Aorta (tissue), 5 donors: ENCODE data around the gene TNRC6C. TPM values are rescaled to one million over a fixed set of nuclear protein-coding genes. Genes with fewer than 3 reads are reported as not detected.

ENCODE experiments used
- ATAC-seq: fragments of 200-7000 bp; cut with Tn5 transposase; one replicate; pipeline ENCODE4 v1.9.1; 2022; ENCODE audit warnings: moderate library complexity; ENCODE audit not compliant: low FRiP score
- DNase-seq, 2 donors: peaks; one replicate each; pipeline ENCODE4 v3.0.0-alpha.2; 2020
- H3K27ac ChIP-seq, 2 donors: one replicate each; pipeline ENCODE4 v1.5.1; 2013; ENCODE audit warnings: low read length in 2 of 2, mild to moderate bottlenecking in 2 of 2, moderate library complexity in 2 of 2, control low read depth in 1 of 2, inconsistent platforms in 1 of 2, low read depth in 1 of 2
- H3K27me3 ChIP-seq, 2 donors: one replicate each; pipeline ENCODE4 v1.6.1; 2013; ENCODE audit warnings: control low read depth in 1 of 2, low read length in 1 of 2, mild to moderate bottlenecking in 1 of 2, moderate library complexity in 1 of 2; ENCODE audit not compliant: insufficient read depth in 2 of 2, control insufficient read depth in 1 of 2
- H3K36me3 ChIP-seq, 2 donors: one replicate each; pipeline ENCODE4 v1.6.1; 2013; ENCODE audit warnings: control low read depth in 1 of 2, low read length in 1 of 2, mild to moderate bottlenecking in 1 of 2; ENCODE audit not compliant: insufficient read depth in 2 of 2, control insufficient read depth in 1 of 2
- H3K4me1 ChIP-seq, 2 donors: one replicate each; pipeline ENCODE4 v1.6.1; 2013; ENCODE audit warnings: low read length in 2 of 2, control low read depth in 1 of 2, mild to moderate bottlenecking in 1 of 2, moderate library complexity in 1 of 2; ENCODE audit not compliant: insufficient read depth in 2 of 2, control insufficient read depth in 1 of 2
- H3K4me3 ChIP-seq, 2 donors: one replicate each; pipeline ENCODE4 v1.5.1; 2013; ENCODE audit warnings: low read length in 2 of 2, control low read depth in 1 of 2, mild to moderate bottlenecking in 1 of 2
- H3K9me3 ChIP-seq: one replicate; pipeline ENCODE4 v1.6.1; 2013; ENCODE audit warnings: mild to moderate bottlenecking, low read length; ENCODE audit not compliant: control insufficient read depth
- WGBS, 2 donors: extraction: QIAGEN DNeasy Blood & Tissue Kit; methylation state at CpG; one replicate each; pipeline ENCODE4 v1.1.7; 2013; 5-methylcytosine and 5-hydroxymethylcytosine counted together
- intact Hi-C, 2 donors: fragments of 100-400 bp; cut with DNase I; formaldehyde crosslinking; loops; one replicate each; pipeline versions ENCODE4 v1.14.2 to v1.15.0; 2022
- polyA plus RNA-seq, 2 donors: library from polyadenylated mRNA; stranded (reverse); fragments of 200-250 nt; gene quantifications; one replicate each; pipeline ENCODE4 v1.2.3, GENCODE V29; 2013
- total RNA-seq, 2 donors: library from RNA; stranded (reverse); fragmentation: NEBNext Ultra II Directional; extraction: Animal tissue kit (Norgen Biotek cat#: 25700); gene quantifications; one replicate each; pipeline ENCODE4 v1.2.1, GENCODE V29; 2021
- donor health status: healthy with polysubstance abuse.
- donor health status: Bipolar disorder and iron deficiency.
- donor health status: DM: no; HTN: no; CAD: no.
- donor health status: DM: no; HTN: no; CAD: no.
- donor health status: DM: yes; HTN: yes; CAD: no.

TNRC6C gene
- total and polyA plus RNA-seq, 4 donors = 3.3 to 62.2 (median 28.6) TPM

- Histone ChIP-seq H3K36me3 (no peaks in the 10 kb centered on the region), H3K27me3 (no peaks in the 10 kb centered on the region), H3K27ac (no peak overlapping the region), H3K4me3 (no peak overlapping the region), H3K9me3 (no peaks in the 10 kb centered on the region), H3K4me1 (no peaks in the 10 kb centered on the region)
- intact Hi-C loops = no loop called here
- ATAC-seq (no peak), DNase-seq (peak in 1 of 2 donors; percentile 44)
- whole genome bisulfite sequencing, 2 donors = 92 to 93% methylated on average over 35 of the region's 35 CpGs
These were observed 162.7 kb downstream of the TNRC6C start for GRCh38 chr17:78120971-78121800.

GRCh38 chr17:78121801-78122215 is 163.3 kb downstream of the TNRC6C start:
- intact Hi-C loops = no loop called here
- H3K4me3 ChIP-seq = no peak overlapping the region

DNA sequence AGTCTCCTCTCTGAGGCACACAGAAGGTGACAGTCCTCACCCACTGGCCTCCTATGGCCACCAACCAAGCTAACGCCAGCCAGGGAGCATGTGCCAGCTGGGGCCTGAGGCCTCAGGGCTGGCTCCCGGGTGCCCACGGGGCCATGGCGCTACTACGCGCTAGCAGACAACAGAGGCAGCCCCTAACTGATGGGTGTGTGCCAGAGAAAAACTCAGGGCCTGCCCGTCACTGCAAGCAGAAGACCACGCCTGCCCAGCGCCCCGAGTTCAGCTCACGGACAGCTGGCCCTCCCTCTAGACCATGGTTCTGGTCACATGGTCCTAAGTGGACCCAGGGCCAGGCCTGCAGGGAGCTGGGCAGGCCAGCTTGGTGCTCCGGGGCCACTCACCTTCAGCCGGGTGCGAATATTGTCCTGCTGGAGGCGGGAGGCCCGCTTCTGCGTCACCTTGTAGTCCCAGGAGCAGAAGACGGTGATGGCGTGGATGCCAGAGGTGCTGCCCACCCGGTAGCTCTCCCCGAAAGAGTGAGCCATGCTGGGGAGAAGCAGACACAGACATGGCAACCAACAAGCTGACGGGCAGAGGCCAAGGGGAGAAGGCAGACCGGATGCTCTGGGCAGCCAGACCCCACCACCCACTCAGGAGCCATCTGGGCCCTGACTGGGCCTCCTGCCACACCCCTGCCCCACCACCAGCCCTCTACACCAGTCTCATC is 163.9 kb downstream of the TNRC6C start:
- Histone ChIP-seq H3K27me3 (no peaks in the 10 kb centered on the region), H3K4me1 (no peaks in the 10 kb centered on the region), H3K9me3 (no peaks in the 10 kb centered on the region), H3K4me3 (no peak overlapping the region), H3K27ac (no peak overlapping the region), H3K36me3 (no peaks in the 10 kb centered on the region)
- WGBS, 2 donors = 87 to 93% methylated on average over 23 of the region's 23 CpGs
- intact Hi-C loops = no loop called here
- no peak for ATAC-seq
- DNase-seq = peak in 1 of 2 donors; percentile 32

More at GRCh38 chr17:78121801-78122215, 163.3 kb downstream of the TNRC6C start:
- Histone ChIP-seq H3K4me1 (no peaks in the 10 kb centered on the region), H3K9me3 (no peaks in the 10 kb centered on the region), H3K27ac (no peak overlapping the region), H3K36me3 (no peaks in the 10 kb centered on the region), H3K27me3 (no peaks in the 10 kb centered on the region)
- WGBS, 2 donors = 81 to 89% methylated on average over 11 of the region's 11 CpGs
- peak in 1 of 2 donors; percentile 29 for DNase-seq
- ATAC-seq = no peak

DNA sequence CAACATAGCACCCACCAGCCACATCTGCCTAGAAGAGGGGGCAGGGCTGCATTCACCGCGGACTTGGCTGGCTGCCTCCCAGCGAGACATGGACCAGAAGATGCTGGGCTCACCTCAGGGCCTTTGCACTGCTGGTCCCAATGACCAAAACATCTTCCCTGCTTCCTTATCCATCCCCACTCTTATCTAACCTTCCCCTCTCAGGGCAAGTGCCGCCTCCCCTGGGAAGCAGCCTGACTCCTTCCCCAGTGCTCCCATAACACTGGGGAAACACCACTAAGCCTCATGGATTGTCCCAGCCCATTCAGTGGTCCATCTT is 164.4 kb downstream of the TNRC6C start:
- peak in 1 of 2 donors; percentile 44 for DNase-seq
- 94 to 98% methylated on average over 4 of the region's 4 CpGs for WGBS, 2 donors
- Histone ChIP-seq H3K27ac (no peak overlapping the region), H3K27me3 (no peaks in the 10 kb centered on the region), H3K4me1 (no peaks in the 10 kb centered on the region), H3K4me3 (no peak overlapping the region), H3K9me3 (no peaks in the 10 kb centered on the region), H3K36me3 (no peaks in the 10 kb centered on the region)
- intact Hi-C loops = no loop called here
- no peak for ATAC-seq

- H3K36me3 ChIP-seq = no peaks in the 10 kb centered on the region
- DNase-seq (peak in 1 of 2 donors; percentile 12), ATAC-seq (no peak)
- no peak overlapping the region for H3K4me3 ChIP-seq
- no peaks in the 10 kb centered on the region for H3K4me1 ChIP-seq
- 96 to 97% methylated on average over 5 of the region's 5 CpGs for WGBS, 2 donors
- H3K9me3 ChIP-seq = no peaks in the 10 kb centered on the region
- H3K27ac ChIP-seq = no peak overlapping the region
- intact Hi-C loops = no loop called here
- no peaks in the 10 kb centered on the region for H3K27me3 ChIP-seq
These were observed 164.9 kb downstream of the TNRC6C start for GRCh38 chr17:78123258-78123929.

- 93% methylated on average over 29 to 30 of the region's 30 CpGs for WGBS, 2 donors
- H3K27ac ChIP-seq = no peak overlapping the region
These were observed 165.8 kb downstream of the TNRC6C start for GRCh38 chr17:78124081-78124835.

GRCh38 chr17:78124836-78125137 is 166.3 kb downstream of the TNRC6C start:
- WGBS, 2 donors = 90 to 95% methylated on average over 10 to 12 of the region's 12 CpGs
- ATAC-seq (no peak), DNase-seq (no peak)
- Histone ChIP-seq H3K36me3 (no peaks in the 10 kb centered on the region), H3K27me3 (no peaks in the 10 kb centered on the region), H3K4me1 (no peaks in the 10 kb centered on the region), H3K9me3 (no peaks in the 10 kb centered on the region), H3K27ac (no peak overlapping the region), H3K4me3 (no peak overlapping the region)
- intact Hi-C loops = no loop called here

More at GRCh38 chr17:78124081-78124835, 165.8 kb downstream of the TNRC6C start:
- Histone ChIP-seq H3K36me3 (no peaks in the 10 kb centered on the region), H3K9me3 (no peaks in the 10 kb centered on the region), H3K4me3 (no peak overlapping the region), H3K4me1 (no peaks in the 10 kb centered on the region), H3K27me3 (no peaks in the 10 kb centered on the region)
- DNase-seq (peak in 1 of 2 donors; percentile 44), ATAC-seq (no peak)
- intact Hi-C loops = no loop called here

DNA sequence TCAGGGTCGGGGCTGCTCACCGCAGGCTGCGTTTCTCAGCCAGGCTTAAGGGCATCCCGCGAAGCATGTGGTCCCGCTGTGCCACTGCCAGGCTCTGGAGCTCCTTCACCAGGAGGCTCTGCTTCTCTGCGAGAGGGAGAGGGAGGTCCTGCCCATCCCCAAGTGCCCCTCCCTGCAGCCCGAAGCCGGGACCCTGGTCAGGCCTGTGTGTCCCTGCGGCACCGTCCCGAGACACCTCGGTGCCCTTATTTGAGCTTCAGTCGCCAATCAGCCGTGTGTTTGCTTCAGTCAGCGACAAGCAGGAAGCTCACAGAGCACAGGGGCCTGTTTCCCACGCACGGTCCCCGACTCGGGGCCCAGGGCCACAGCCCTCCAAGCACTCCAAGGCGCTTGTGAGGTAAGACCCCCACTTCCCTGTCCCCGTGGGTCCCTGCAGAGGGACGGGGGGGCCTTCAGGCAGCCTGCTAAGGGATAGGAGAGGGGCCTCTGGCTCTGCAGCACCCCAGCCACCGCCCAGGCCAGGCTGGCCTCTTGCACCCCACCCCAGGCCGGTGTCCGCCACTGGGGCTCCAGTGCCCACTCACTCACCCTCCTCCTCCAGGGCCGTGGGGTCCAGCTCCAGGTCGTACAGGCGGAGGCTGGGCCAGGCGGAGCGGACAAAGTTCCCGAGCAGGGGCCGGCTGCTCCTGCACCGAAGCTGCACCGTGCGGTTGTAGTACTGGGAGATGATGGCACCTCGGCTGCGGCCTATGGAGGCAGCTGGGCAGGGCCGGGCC is 166.8 kb downstream of the TNRC6C start:
- Histone ChIP-seq H3K4me3 (no peak overlapping the region), H3K4me1 (no peaks in the 10 kb centered on the region), H3K27ac (no peak overlapping the region), H3K9me3 (no peaks in the 10 kb centered on the region), H3K36me3 (no peaks in the 10 kb centered on the region), H3K27me3 (no peaks in the 10 kb centered on the region)
- intact Hi-C loops = no loop called here
- 77 to 84% methylated on average over 37 to 39 of the region's 39 CpGs for WGBS, 2 donors
- peak in 1 of 2 donors; percentile 50 for DNase-seq
- no peak for ATAC-seq
